HCT116 (cell line): ENCODE results near the gene EEFSEC. TPM values are rescaled to one million over a fixed set of nuclear protein-coding genes. Genes with fewer than 3 reads are reported as not detected.

Experiments used
- ATAC-seq: fragments of 200-7000 bp; cut with Tn5 transposase; 2 replicates; pipeline ENCODE4 v1.9.1; 2020; ENCODE audit warnings: mild to moderate bottlenecking, moderate library complexity
- BruUV-seq: library from RNA; stranded (reverse); fragments of 400-500 nt; replicated peaks from 2 replicates; lab custom pipeline; 2021; lab: Mats Ljungman, UMichigan
- CTCF ChIA-PET: fragments of 300-600 bp; sonication (Branson Sonifier 250); formaldehyde crosslinking; loops from one replicate; lab custom pipeline; 2021; ENCODE audit warnings: antibody characterized with exemption; lab: Charles Lee
- POLR2A ChIA-PET: fragments of 300-600, 350-600 bp; sonication (Branson Sonifier 250); formaldehyde crosslinking; loops from one replicate; lab custom pipeline; 2021; ENCODE audit warnings: antibody characterized with exemption; lab: Charles Lee
- RAD21 ChIA-PET, 2 experiments: fragments of 300-600 bp; sonication (Branson Sonifier 250); formaldehyde crosslinking; loops; one replicate each; lab custom pipeline; 2023; ENCODE audit warnings: low total read pairs in 2 of 2; ENCODE audit not compliant: uncharacterized antibody in 2 of 2, unreplicated experiment in 2 of 2, low non-redundant PET in 1 of 2; lab: Charles Lee
- DNase-seq: peaks from one replicate; pipeline ENCODE4 v3.0.0-alpha.2; 2010; ENCODE audit warnings: low read depth, low spot score
- H2AFZ ChIP-seq: fragments of 200-600 bp; shearing (Covaris generic), sonication (generic); 2 replicates; pipeline ENCODE4 v1.6.1; 2017; ENCODE audit warnings: low read depth, mixed run types, mixed read lengths, antibody characterized with exemption, low read length; ENCODE audit not compliant: poor library complexity, severe bottlenecking
- H3K27ac ChIP-seq: 2 replicates; pipeline ENCODE4 v1.5.1; 2012; ENCODE audit warnings: low read depth, low read length
- H3K27me3 ChIP-seq: fragments of 200-600 bp; sonication (generic); 2 replicates; pipeline ENCODE4 v1.6.1; 2016; ENCODE audit warnings: mixed run types, low read length, mixed read lengths; ENCODE audit not compliant: insufficient read depth
- H3K36me3 ChIP-seq, 2 experiments: fragments of 200-500 bp in 1 of 2; fragments of 200-600 bp in 1 of 2; sonication (Bioruptor generic) in 1 of 2; sonication (generic) in 1 of 2; 2 replicates each; pipeline versions ENCODE4 v1.5.1 to v1.6.1; 2014 to 2016; ENCODE audit warnings: low read length in 2 of 2, inconsistent platforms in 1 of 2, mixed read lengths in 1 of 2, mixed run types in 1 of 2; ENCODE audit not compliant: insufficient read depth in 2 of 2, control insufficient read depth in 1 of 2
- H3K4me1 ChIP-seq, 2 experiments: fragments of 200-600 bp in 1 of 2; sonication (generic) in 1 of 2; 2 replicates each; pipeline versions ENCODE4 v1.5.1 to v1.6.1; 2012 to 2017; ENCODE audit warnings: low read length in 2 of 2, inconsistent platforms in 1 of 2, mild to moderate bottlenecking in 1 of 2, mixed read lengths in 1 of 2, mixed run types in 1 of 2, moderate library complexity in 1 of 2; ENCODE audit not compliant: insufficient read depth in 2 of 2, control insufficient read depth in 1 of 2
- H3K4me2 ChIP-seq: fragments of 200-600 bp; sonication (generic); 2 replicates; pipeline ENCODE4 v1.6.1; 2017; ENCODE audit warnings: mixed run types, low read length, mixed read lengths
- H3K4me3 ChIP-seq, 2 experiments: fragments of 200-600 bp in 1 of 2; sonication (generic) in 1 of 2; replicated peaks in 1 of 2; 2 replicates each; pipeline ENCODE4 v1.5.1; 2011 to 2016; ENCODE audit warnings: low read length in 2 of 2, control low read depth in 1 of 2, low read depth in 1 of 2, mild to moderate bottlenecking in 1 of 2, mixed read lengths in 1 of 2, mixed run types in 1 of 2
- H3K79me2 ChIP-seq: fragments of 200-600 bp; sonication (generic); 2 replicates; pipeline ENCODE4 v1.6.1; 2017; ENCODE audit warnings: mild to moderate bottlenecking, mixed run types, low read length, moderate library complexity, mixed read lengths; ENCODE audit not compliant: insufficient read depth
- H3K9ac ChIP-seq: fragments of 200-600 bp; sonication (generic); 2 replicates; pipeline ENCODE4 v1.6.1; 2016; ENCODE audit warnings: low read length, mixed read lengths
- H3K9me2 ChIP-seq: fragments of 200-600 bp; sonication (generic), shearing (Covaris generic); 2 replicates; pipeline ENCODE4 v1.6.1; 2017; ENCODE audit warnings: mixed run types, mild to moderate bottlenecking, moderate library complexity; ENCODE audit not compliant: insufficient read depth
- H3K9me3 ChIP-seq, 2 experiments: fragments of 200-500 bp in 1 of 2; fragments of 200-600 bp in 1 of 2; sonication (Bioruptor generic) in 1 of 2; sonication (generic) in 1 of 2; 2 replicates each; pipeline ENCODE4 v1.6.1; 2014 to 2017; ENCODE audit warnings: low read length in 2 of 2, mixed read lengths in 2 of 2, inconsistent platforms in 1 of 2, low read depth in 1 of 2, mild to moderate bottlenecking in 1 of 2, mixed run types in 1 of 2, moderate library complexity in 1 of 2; ENCODE audit not compliant: control insufficient read depth in 1 of 2, insufficient read depth in 1 of 2
- H4K20me1 ChIP-seq: fragments of 200-600 bp; sonication (generic), shearing (Covaris generic); 2 replicates; pipeline ENCODE4 v1.6.1; 2017; ENCODE audit warnings: mixed run types, mild to moderate bottlenecking, moderate library complexity; ENCODE audit not compliant: insufficient read depth
- CBX3 ChIP-seq: IDR thresholded peaks from 2 replicates; pipeline ENCODE4 v1.6.1; 2012; ENCODE audit warnings: low read depth
- EGR1 ChIP-seq: IDR thresholded peaks from 2 replicates; pipeline ENCODE4 v1.6.1; 2012; ENCODE audit warnings: low read depth
- ELF1 ChIP-seq: IDR thresholded peaks from 2 replicates; pipeline ENCODE4 v1.6.1; 2012; ENCODE audit warnings: low read depth, borderline replicate concordance
- EZH2 ChIP-seq: fragments of 200-600 bp; sonication (generic); IDR thresholded peaks from 2 replicates; pipeline ENCODE4 v1.6.1; 2017; ENCODE audit warnings: antibody characterized with exemption, mixed run types
- FOSL1 ChIP-seq: IDR thresholded peaks from 2 replicates; pipeline ENCODE4 v1.6.1; 2012; ENCODE audit warnings: low read depth
- POLR2A ChIP-seq: IDR thresholded peaks from 2 replicates; pipeline ENCODE4 v1.7.0; 2011; ENCODE audit warnings: borderline replicate concordance; ENCODE audit not compliant: insufficient read depth, insufficient read length; ENCODE audit errors: extremely low read depth
- POLR2AphosphoS5 ChIP-seq: IDR thresholded peaks from 2 replicates; pipeline ENCODE4 v1.6.1; 2011; ENCODE audit warnings: mild to moderate bottlenecking, low read depth, low read length, moderate library complexity
- RAD21 ChIP-seq: IDR thresholded peaks from 2 replicates; pipeline ENCODE4 v1.6.1; 2012; ENCODE audit warnings: low read depth, mild to moderate bottlenecking
- SIN3A ChIP-seq: IDR thresholded peaks from 2 replicates; pipeline ENCODE4 v1.6.1; 2012; ENCODE audit warnings: low read depth
- SP1 ChIP-seq: IDR thresholded peaks from 2 replicates; pipeline ENCODE4 v1.6.1; 2012; ENCODE audit warnings: low read depth
- SRF ChIP-seq: IDR thresholded peaks from 2 replicates; pipeline ENCODE4 v1.6.1; 2012; ENCODE audit warnings: low read depth
- TCF7L2 ChIP-seq: IDR thresholded peaks from 2 replicates; pipeline ENCODE4 v1.7.0; 2011; ENCODE audit warnings: borderline replicate concordance, inconsistent platforms; ENCODE audit not compliant: insufficient read depth, insufficient read length; ENCODE audit errors: extremely low read depth
- ZFX ChIP-seq: fragments of 450-650 bp; IDR thresholded peaks from 2 replicates; pipeline ENCODE4 v1.6.1; 2017
- ZNF274 ChIP-seq: fragments of 200-500 bp; sonication (Bioruptor generic); IDR thresholded peaks from 2 replicates; pipeline ENCODE4 v1.6.1; 2014; ENCODE audit warnings: mild to moderate bottlenecking, low read depth, low read length, inconsistent platforms
- intact Hi-C: fragments of 100-400 bp; cut with micrococcal nuclease; formaldehyde crosslinking; loops from 2 replicates; pipeline ENCODE4 v1.10.0; 2022
- total RNA-seq: library from RNA; stranded (reverse); gene quantifications from one replicate; pipeline ENCODE4 v1.2.1, GENCODE V29; 2021; ENCODE audit not compliant: unreplicated experiment
- TF ChIP-seq, protein P1 (sequence below), 3 experiments: fragments of 200-600 bp in 1 of 3; sonication (generic) in 1 of 3; IDR thresholded peaks in 2 of 3; conservative IDR thresholded peaks in 1 of 3; 2 replicates each; pipeline ENCODE4 v1.5.1; 2012 to 2017; ENCODE audit warnings: low read depth in 2 of 3, low read length in 2 of 3, antibody characterized with exemption in 1 of 3, borderline replicate concordance in 1 of 3, control low read depth in 1 of 3, mild to moderate bottlenecking in 1 of 3, mixed read lengths in 1 of 3, mixed run types in 1 of 3, moderate library complexity in 1 of 3; ENCODE audit not compliant: insufficient read depth in 1 of 3
- TF ChIP-seq, protein P2 (sequence below): IDR thresholded peaks from 2 replicates; pipeline ENCODE4 v1.6.1; 2012

Gene EEFSEC
- total RNA-seq, 1 experiment from 2014 or later, result 16.1 TPM

DNA sequence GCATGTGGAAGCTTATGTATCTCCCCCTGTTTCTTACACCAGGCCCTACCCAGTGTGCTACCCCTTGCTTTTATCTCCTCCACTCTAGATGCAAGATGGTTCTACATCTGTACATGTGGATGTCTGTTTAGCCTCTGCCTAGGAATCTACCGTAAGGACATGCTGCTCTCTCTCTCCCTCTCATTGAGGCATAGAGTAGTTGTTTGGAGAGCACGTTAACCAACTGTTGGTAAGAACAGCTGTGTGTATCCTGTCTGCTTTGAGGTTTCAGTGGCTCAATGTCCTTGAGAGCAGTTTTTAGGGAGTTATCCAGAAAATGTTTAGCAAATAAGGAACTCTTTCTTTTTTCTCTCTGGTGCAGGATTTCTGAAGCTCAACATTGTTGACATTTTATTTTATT is 160.7 kb downstream of the EEFSEC start:
- no peak for ATAC-seq
- Histone ChIP-seq H3K4me3 (no peak overlapping the region), H3K36me3 (no peaks in the 10 kb centered on the region), H3K4me2 (no peak overlapping the region), H2AFZ (no peak overlapping the region), H3K27me3 (no peaks in the 10 kb centered on the region)
- no TSS peak for BruUV-seq
- intact Hi-C loops, result no loop called here
- no peak for TF ChIP-seq POLR2A
- no peak for TF ChIP-seq EZH2
- TF ChIP-seq, protein P1, sequence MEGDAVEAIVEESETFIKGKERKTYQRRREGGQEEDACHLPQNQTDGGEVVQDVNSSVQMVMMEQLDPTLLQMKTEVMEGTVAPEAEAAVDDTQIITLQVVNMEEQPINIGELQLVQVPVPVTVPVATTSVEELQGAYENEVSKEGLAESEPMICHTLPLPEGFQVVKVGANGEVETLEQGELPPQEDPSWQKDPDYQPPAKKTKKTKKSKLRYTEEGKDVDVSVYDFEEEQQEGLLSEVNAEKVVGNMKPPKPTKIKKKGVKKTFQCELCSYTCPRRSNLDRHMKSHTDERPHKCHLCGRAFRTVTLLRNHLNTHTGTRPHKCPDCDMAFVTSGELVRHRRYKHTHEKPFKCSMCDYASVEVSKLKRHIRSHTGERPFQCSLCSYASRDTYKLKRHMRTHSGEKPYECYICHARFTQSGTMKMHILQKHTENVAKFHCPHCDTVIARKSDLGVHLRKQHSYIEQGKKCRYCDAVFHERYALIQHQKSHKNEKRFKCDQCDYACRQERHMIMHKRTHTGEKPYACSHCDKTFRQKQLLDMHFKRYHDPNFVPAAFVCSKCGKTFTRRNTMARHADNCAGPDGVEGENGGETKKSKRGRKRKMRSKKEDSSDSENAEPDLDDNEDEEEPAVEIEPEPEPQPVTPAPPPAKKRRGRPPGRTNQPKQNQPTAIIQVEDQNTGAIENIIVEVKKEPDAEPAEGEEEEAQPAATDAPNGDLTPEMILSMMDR (IDR thresholded peaks at IDR 0.05 in 2 of 3, conservative IDR thresholded peaks at IDR 0.05 in 1 of 3; ENCODE audit: borderline replicate concordance in 1 of 3, insufficient read depth in 1 of 3, low read depth in 2 of 3, low read length in 2 of 3), result no peak
- no peak for TF ChIP-seq POLR2AphosphoS5
- no peak for TF ChIP-seq ZNF274
- TF ChIP-seq SRF, result no peak
- no peak for TF ChIP-seq TCF7L2
- no peak for TF ChIP-seq FOSL1
- no peak for TF ChIP-seq SP1
- no peak for TF ChIP-seq SIN3A
- TF ChIP-seq EGR1, result no peak
- no peak for TF ChIP-seq RAD21
- TF ChIP-seq, protein P2, sequence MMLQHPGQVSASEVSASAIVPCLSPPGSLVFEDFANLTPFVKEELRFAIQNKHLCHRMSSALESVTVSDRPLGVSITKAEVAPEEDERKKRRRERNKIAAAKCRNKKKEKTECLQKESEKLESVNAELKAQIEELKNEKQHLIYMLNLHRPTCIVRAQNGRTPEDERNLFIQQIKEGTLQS, result no peak
- no peak for TF ChIP-seq ZFX
- TF ChIP-seq CBX3, result no peak
- no peak for TF ChIP-seq ELF1
- TF ChIP-seq, all 23 proteins: peak for 0
- Histone ChIP-seq H3K79me2 (no peaks in the 10 kb centered on the region), H3K4me1 (no peaks in the 10 kb centered on the region), H3K9me3 (no peaks in the 10 kb centered on the region), H3K9me2 (no peaks in the 10 kb centered on the region), H3K9ac (no peak overlapping the region), H4K20me1 (no peaks in the 10 kb centered on the region), H3K27ac (no peak overlapping the region)
- DNase-seq, result no peak
- ChIA-PET CTCF (no interaction called here), RAD21 (no interaction called here), POLR2A (no interaction called here)
